HG03442 (cell line): ENCODE measurements around the gene FARSB.

ENCODE experiments used
- ATAC-seq: cut with Tn5 transposase; IDR thresholded peaks from one replicate; pipeline ENCODE4 v1.9.1; 2021; ENCODE audit warnings: mild to moderate bottlenecking, moderate library complexity; ENCODE audit not compliant: unreplicated experiment

The FARSB gene

DNA sequence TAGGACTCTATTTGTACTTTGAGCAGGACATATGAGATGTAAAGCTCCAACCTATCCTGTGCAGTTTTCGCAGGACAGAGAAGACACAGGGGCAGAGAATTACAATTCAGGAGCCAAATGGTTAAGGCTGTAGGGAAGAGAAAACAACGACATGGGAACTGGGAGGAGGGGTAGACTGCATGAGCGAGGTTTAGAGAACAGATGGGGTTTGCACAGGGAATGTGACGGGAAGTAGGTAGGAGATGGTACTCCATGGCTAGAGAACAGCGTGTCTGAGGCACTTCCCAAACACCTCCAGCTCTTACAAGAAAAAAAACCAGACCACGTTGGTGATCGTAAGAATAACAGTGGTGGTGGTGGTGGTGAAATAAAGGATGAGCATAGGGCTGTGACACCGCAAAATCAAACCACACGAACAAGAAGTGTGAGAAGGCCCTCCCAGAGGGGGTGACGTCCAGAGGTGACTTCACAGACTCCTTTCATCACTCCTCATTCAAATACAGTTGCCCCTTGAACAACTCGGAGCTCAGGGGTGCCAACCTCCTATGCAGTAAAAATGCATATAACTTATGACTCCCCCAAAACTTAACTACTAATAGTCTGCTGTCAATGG, 92.7 kb downstream of the FARSB start:
- ATAC-seq = no peak

DNA sequence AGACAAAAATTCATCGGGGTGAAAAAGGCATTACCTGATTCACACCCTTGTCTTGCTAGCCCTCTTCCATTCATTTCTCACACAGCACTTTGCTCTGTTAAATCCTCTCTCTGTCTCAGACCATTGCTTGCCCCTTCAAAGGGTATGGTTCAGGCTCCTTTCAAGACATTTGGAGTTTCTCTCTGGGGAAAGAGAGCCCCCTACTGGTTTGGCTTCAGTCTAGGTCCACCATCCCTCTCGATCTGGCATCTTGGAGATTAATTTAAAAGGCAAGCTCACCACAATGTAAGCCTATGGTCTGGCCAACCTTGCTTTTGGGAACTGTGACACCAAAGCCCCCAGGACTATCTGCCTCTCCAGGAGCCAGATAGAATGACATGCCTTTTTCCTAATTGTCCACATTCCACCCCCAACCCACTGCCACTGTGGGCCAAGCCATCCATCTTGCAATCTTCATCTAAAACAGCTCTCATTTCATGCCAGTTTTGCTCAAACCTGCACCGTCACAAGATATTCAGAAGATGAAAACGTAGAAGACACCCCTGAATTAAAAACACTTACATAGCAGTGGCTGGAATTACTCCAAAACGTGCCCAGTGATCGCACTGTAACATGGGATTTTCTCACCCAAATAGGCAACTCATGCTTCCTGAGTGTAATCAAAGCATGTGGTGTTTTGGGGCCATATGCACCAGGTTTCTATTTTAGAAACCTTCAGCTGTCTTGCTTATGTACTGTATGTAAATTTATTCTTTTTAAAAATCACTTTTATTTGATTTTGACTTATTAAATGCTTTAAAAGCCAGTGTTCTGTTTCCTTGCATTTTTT, 93.9 kb downstream of the FARSB start:
- peak; percentile 73 for ATAC-seq

DNA sequence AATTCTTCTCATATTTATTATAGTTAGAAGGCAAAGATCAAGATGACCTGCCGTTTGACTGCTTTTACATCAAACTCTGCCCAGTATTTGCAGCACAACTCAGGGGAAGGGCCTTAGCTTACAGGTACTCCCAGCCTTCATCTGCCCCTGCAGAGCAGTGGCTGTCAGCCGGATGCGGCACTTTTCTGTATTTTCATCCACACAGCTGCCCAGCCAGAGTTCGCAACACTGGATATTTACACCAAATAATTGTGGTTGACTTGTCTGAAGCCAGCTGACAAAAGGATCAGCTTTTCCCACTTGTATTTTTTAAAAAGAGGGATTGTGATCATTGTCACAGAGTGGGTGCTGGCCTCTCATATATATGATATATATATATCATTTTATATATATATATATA, 94.7 kb downstream of the FARSB start:
- ATAC-seq = no peak

DNA sequence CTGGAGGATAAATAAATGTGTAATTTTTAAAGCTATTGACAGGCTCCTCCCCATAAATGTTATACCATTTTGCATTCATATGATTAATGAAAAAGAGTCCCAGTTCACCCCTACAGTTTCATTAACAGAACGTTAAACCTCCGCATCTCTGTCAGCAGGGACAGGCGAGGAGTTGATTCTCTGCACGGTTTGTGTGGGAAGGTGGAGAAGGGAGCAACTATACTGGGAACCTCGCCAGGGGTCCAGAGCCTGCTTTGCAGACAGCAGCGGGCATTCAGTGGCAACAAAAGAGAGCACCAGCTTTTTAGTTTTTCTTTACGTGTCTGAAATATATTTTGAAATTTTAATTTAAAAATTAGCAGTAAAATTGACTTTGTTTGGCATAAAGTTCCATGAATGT, 101.4 kb downstream of the FARSB start:
- no peak for ATAC-seq

DNA sequence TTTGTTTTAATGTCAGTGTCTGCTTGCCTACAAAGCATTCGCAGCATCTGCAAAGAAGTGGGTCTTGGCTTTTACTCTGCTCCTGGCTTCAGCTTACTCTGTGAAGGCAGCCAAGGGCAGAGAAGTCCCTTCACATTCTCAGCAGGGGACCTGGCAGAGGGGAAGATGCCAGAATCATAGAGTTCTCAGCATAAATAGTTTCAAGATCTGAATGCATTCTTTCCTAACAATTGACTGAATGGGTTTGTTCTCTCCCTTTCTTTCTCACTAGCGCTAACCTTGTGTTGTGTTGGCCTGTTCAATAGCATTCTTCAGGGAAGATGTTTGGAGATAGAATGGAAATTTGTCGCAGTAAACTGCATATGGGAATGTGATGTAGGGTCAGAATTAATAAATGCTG, 106.9 kb downstream of the FARSB start:
- ATAC-seq = no peak

- ATAC-seq = no peak
Measured at GRCh38 chr2:222547083-222547482, 108.8 kb downstream of the FARSB start.

GRCh38 chr2:222545823-222546795, 109.8 kb downstream of the FARSB start:
- no peak for ATAC-seq

DNA sequence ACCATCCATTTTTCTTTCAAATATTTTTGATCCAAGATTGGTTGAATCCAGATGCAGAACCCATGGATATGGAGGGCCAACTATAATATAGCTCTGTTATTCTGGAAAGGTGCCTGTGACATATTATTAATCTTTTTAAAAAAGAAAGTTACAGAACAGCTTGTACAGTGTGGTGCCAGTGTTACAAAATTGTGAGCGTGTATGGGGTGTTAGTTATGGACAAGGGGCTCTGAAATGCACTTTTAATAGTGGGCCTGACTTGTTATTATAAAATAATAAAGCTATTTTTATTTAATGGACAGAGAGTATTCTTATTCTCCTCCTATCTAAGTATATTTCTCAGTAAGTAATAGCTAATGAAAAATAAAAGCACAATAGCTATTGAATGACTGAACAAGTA, 111.2 kb downstream of the FARSB start:
- no peak for ATAC-seq

GRCh38 chr2:222538535-222538934, 117.4 kb downstream of the FARSB start:
- peak; percentile 73 for ATAC-seq

DNA sequence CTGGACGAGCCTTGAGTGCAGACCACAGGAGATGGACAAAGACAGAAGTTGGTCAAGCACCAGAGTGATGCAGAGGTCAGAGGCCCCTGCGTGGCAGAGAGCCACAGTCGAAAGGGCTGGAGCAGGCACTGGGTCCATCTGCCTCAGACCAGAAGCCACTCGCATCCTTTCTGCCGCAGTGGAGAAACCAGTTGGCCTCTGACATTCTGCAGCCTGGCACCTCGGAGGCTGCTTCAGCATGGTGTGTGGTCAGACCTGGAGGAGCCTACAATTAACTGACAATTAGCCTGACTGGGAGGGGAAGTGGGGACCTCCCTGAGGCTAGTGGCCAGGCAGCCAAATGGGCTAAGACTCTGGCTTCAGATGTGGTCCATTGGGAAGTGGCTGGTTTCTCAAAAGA, 120.4 kb downstream of the FARSB start:
- no peak for ATAC-seq

DNA sequence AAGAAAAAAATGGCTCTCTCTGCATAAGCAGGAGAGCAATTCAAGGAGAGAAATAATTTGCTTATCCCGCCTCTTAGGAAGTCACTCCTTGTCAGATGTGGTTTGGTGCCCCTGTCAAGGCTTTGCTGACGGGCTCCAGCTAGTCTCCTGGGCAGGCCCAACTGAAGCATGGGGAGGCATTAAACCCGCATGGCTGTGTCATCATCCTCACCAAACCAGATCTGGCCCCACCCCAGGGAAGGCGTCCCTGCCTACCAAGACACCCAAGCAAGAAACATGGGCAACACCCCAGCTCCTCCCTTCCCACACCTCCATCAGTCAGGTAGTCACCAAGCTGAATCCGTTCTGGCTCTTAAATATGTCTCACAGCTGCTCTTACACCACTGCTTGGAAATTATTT, 123.6 kb downstream of the FARSB start:
- no peak for ATAC-seq

GRCh38 chr2:222526480-222527277, 129.2 kb downstream of the FARSB start:
- peak; percentile 38 for ATAC-seq

- ATAC-seq = no peak
Measured at GRCh38 chr2:222525811-222526210, 130.1 kb downstream of the FARSB start.

- ATAC-seq = peak; percentile 37
Measured at GRCh38 chr2:222523783-222524544, 131.9 kb downstream of the FARSB start.

DNA sequence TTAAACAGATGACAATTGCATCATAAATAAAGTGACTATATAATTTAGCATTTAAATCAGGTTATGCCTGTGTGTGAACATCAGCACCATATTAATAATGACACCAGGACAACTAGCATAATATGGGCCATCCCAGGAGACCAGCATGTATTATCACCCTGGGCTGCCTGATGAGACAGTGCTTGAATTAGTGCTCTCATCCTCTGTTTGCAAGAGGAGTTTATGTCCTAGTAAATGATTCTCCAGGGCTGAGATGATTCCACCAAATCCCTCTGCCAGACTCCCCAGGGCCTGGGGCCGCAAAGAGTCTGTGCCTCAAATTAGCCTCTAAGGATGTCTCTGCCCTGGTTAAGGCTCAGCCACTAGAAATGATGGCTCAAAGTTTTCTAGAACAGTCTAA, 133.8 kb downstream of the FARSB start:
- ATAC-seq = no peak

- ATAC-seq = peak; percentile 84
Measured at GRCh38 chr2:222521099-222521498, 134.8 kb downstream of the FARSB start.
